SK-N-SH treated with all-trans-retinoic acid at 6 μM for 48 hours (cell line): ENCODE results near the gene SEZ6L2.

Source experiments
- ATAC-seq: fragments of 200-7000 bp; cut with Tn5 transposase; 3 replicates; pipeline ENCODE4 v1.9.1; 2020; ENCODE audit warnings: mild to moderate bottlenecking, moderate library complexity
- ARNTL ChIP-seq: fragments of 450-650 bp; formaldehyde crosslinking; IDR thresholded peaks from 2 replicates; pipeline ENCODE4 v1.5.0; 2020; ENCODE audit warnings: low read depth, mild to moderate bottlenecking, moderate library complexity, borderline replicate concordance
- CSDC2 ChIP-seq: fragments of 250-450 bp; sonication (Bioruptor Pico); IDR thresholded peaks from 2 replicates; pipeline ENCODE4 v1.5.0; 2020; ENCODE audit warnings: mild to moderate bottlenecking, moderate library complexity
- ESRRG ChIP-seq: fragments of 250-450 bp; sonication (Bioruptor Pico); IDR thresholded peaks from 2 replicates; pipeline ENCODE4 v1.6.1; 2021; ENCODE audit warnings: mild to moderate bottlenecking
- GLIS3 ChIP-seq: fragments of 250-450 bp; sonication (Bioruptor Pico); IDR thresholded peaks from 2 replicates; pipeline ENCODE4 v1.5.0; 2020; ENCODE audit warnings: mild to moderate bottlenecking, moderate library complexity
- ISL1 ChIP-seq: fragments of 250-450 bp; sonication (Bioruptor Pico); IDR thresholded peaks from 2 replicates; pipeline ENCODE4 v2.1.2; 2022; ENCODE audit warnings: mild to moderate bottlenecking, moderate library complexity
- OSR1 ChIP-seq: fragments of 250-450 bp; sonication (Bioruptor Pico); IDR thresholded peaks from 2 replicates; pipeline ENCODE4 v1.8.0; 2022; ENCODE audit warnings: moderate library complexity, mild to moderate bottlenecking, inconsistent platforms
- PATZ1 ChIP-seq: fragments of 250-450 bp; sonication (Bioruptor Pico); IDR thresholded peaks from 2 replicates; pipeline ENCODE4 v1.8.0; 2020; ENCODE audit warnings: mild to moderate bottlenecking, moderate library complexity, borderline replicate concordance
- PPARA ChIP-seq: fragments of 250-450 bp; sonication (Bioruptor Pico); IDR thresholded peaks from 2 replicates; pipeline ENCODE4 v1.5.0; 2020; ENCODE audit warnings: mild to moderate bottlenecking, borderline replicate concordance
- SNAI2 ChIP-seq: fragments of 250-450 bp; sonication (Bioruptor Pico); IDR thresholded peaks from 2 replicates; pipeline ENCODE4 v1.5.0; 2020; ENCODE audit warnings: mild to moderate bottlenecking, moderate library complexity
- TCF4 ChIP-seq: fragments of 250-450 bp; sonication (Bioruptor Pico); IDR thresholded peaks from 2 replicates; pipeline ENCODE4 v1.8.0; 2021; ENCODE audit warnings: mild to moderate bottlenecking, moderate library complexity, borderline replicate concordance
- TOX ChIP-seq: fragments of 250-450 bp; sonication (Bioruptor Pico); IDR thresholded peaks from 2 replicates; pipeline ENCODE4 v1.8.0; 2021; ENCODE audit warnings: mild to moderate bottlenecking, moderate library complexity, borderline replicate concordance
- TSHZ2 ChIP-seq: fragments of 250-450 bp; sonication (Bioruptor Pico); IDR thresholded peaks from 2 replicates; pipeline ENCODE4 v1.5.0; 2020; ENCODE audit warnings: mild to moderate bottlenecking, moderate library complexity
- ZC3H10 ChIP-seq: fragments of 250-450 bp; sonication (Bioruptor Pico); IDR thresholded peaks from 2 replicates; pipeline ENCODE4 v1.5.1; 2021; ENCODE audit warnings: mild to moderate bottlenecking, moderate library complexity
- ZFP3 ChIP-seq: fragments of 250-450 bp; sonication (Bioruptor Pico); IDR thresholded peaks from 2 replicates; pipeline ENCODE4 v1.5.0; 2020; ENCODE audit warnings: mild to moderate bottlenecking, moderate library complexity
- ZFP30 ChIP-seq: fragments of 450-650 bp; formaldehyde crosslinking; IDR thresholded peaks from 2 replicates; pipeline ENCODE4 v1.5.0; 2022; ENCODE audit warnings: mild to moderate bottlenecking, moderate library complexity
- ZNF565 ChIP-seq: fragments of 450-650 bp; formaldehyde crosslinking; conservative IDR thresholded peaks from 2 replicates; pipeline ENCODE4 v1.5.0; 2020; ENCODE audit warnings: low read depth, mild to moderate bottlenecking, moderate library complexity
- ZNF70 ChIP-seq: fragments of 450-650 bp; formaldehyde crosslinking; IDR thresholded peaks from 2 replicates; pipeline ENCODE4 v1.5.0; 2020; ENCODE audit warnings: mild to moderate bottlenecking, moderate library complexity
- ZNF8 ChIP-seq: fragments of 450-650 bp; formaldehyde crosslinking; IDR thresholded peaks from 2 replicates; pipeline ENCODE4 v1.5.0; 2020; ENCODE audit warnings: mild to moderate bottlenecking, moderate library complexity
- TF ChIP-seq, protein P1 (sequence below): fragments of 250-450 bp; sonication (Bioruptor Pico); IDR thresholded peaks from 2 replicates; pipeline ENCODE4 v1.5.1; 2021; ENCODE audit warnings: mild to moderate bottlenecking, moderate library complexity
- TF ChIP-seq, protein P2 (sequence below): fragments of 250-450 bp; sonication (Bioruptor Pico); IDR thresholded peaks from 2 replicates; pipeline ENCODE4 v1.5.1; 2020; ENCODE audit warnings: low read depth, mild to moderate bottlenecking, moderate library complexity

Gene SEZ6L2

DNA sequence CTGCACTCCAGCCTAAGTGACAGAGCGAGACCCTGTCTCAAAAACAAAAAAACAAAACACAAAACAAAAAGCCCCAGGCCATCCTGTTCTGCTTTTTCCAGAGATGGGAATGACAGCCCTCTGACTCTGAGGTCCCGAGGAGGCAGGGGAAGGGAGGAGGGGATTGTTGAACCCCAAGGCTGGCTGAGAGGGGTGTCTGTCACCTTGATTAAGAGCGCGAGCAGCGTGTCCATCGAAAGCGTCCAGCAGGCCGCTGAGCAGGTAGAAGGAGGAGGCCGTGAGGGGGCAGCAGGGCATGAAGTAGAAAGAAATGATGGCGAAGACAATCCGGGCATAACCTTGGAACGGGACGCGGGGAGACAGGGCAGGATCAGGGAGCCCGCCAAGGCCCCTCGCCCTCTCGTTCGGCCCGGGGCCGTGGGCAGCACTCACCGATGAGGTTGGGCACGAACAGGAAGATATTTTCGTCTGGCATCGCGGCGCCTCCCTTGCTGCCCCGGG is 36.9 kb downstream of the SEZ6L2 start:
- TF ChIP-seq ESRRG (CRISPR knock-in tag) = no peak
- no peak for TF ChIP-seq OSR1 (CRISPR knock-in tag)
- peak; percentile 48 for ATAC-seq

DNA sequence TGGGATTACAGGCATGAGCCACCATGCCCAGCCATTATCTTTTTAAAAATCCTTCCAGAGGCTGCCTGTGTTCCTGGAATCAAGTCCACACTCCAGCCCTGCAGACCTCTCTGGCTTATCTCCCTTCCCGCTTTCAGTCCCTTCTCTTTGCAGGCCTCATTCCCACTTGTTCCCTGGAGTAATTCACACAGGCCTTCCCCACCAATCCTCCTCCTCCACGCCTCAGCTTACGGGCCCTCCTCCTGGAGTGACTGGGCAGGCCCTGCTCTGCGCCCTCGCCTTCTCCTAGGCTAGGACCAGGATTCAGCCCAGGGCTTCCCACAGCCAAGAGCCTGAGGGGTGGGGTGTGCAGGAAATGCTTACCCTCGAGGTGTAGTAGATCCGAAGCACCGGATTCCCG is 39.1 kb downstream of the SEZ6L2 start:
- ATAC-seq = no peak
- TF ChIP-seq ISL1 (CRISPR knock-in tag) (no peak), ESRRG (CRISPR knock-in tag) (no peak), ZNF70 (no peak), PPARA (no peak)
- TF ChIP-seq, protein P1, sequence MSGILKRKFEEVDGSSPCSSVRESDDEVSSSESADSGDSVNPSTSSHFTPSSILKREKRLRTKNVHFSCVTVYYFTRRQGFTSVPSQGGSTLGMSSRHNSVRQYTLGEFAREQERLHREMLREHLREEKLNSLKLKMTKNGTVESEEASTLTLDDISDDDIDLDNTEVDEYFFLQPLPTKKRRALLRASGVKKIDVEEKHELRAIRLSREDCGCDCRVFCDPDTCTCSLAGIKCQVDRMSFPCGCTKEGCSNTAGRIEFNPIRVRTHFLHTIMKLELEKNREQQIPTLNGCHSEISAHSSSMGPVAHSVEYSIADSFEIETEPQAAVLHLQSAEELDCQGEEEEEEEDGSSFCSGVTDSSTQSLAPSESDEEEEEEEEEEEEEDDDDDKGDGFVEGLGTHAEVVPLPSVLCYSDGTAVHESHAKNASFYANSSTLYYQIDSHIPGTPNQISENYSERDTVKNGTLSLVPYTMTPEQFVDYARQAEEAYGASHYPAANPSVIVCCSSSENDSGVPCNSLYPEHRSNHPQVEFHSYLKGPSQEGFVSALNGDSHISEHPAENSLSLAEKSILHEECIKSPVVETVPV = no peak
- TF ChIP-seq, protein P2, sequence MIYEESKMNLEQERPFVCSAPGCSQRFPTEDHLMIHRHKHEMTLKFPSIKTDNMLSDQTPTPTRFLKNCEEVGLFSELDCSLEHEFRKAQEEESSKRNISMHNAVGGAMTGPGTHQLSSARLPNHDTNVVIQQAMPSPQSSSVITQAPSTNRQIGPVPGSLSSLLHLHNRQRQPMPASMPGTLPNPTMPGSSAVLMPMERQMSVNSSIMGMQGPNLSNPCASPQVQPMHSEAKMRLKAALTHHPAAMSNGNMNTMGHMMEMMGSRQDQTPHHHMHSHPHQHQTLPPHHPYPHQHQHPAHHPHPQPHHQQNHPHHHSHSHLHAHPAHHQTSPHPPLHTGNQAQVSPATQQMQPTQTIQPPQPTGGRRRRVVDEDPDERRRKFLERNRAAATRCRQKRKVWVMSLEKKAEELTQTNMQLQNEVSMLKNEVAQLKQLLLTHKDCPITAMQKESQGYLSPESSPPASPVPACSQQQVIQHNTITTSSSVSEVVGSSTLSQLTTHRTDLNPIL = no peak

DNA sequence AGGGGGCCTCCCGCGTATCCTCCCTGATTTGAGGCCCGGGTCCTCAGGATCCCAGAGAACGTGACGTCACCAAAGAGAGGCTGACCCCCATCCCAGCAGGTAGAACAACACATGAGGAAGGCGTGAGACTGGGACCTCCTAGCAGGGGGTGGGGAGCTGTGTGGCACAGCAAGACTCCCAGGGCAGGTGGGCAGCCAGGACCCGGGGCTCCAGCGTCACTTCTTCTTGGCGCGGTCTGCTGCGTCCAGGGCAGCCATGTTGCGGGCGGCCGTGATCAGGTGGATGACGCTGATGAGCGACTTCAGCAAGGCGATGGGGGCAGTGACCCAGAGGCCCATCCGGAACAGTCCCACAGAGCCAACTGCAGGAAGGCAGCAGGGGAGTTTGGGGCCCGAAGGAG is 40.4 kb downstream of the SEZ6L2 start:
- no peak for ATAC-seq
- no peak for TF ChIP-seq ESRRG (CRISPR knock-in tag)
- TF ChIP-seq SNAI2 (CRISPR knock-in tag) = no peak
- no peak for TF ChIP-seq TCF4 (CRISPR knock-in tag)
- no peak for TF ChIP-seq CSDC2 (CRISPR knock-in tag)
- no peak for TF ChIP-seq ZC3H10 (CRISPR knock-in tag)
- no peak for TF ChIP-seq ZNF70

GRCh38 chr16:29858149-29858849 is 41.1 kb downstream of the SEZ6L2 start:
- TF ChIP-seq SNAI2 (CRISPR knock-in tag) (no peak), OSR1 (CRISPR knock-in tag) (no peak), ZNF565 (no peak), PATZ1 (CRISPR knock-in tag) (no peak), ZNF8 (CRISPR knock-in tag) (no peak), TOX (CRISPR knock-in tag) (no peak), ZFP3 (CRISPR knock-in tag) (no peak), ZFP30 (CRISPR knock-in tag) (no peak), CSDC2 (CRISPR knock-in tag) (no peak), PPARA (no peak)
- TF ChIP-seq, protein P2 = no peak
- TF ChIP-seq, protein P1 = no peak
- ATAC-seq = no peak

DNA sequence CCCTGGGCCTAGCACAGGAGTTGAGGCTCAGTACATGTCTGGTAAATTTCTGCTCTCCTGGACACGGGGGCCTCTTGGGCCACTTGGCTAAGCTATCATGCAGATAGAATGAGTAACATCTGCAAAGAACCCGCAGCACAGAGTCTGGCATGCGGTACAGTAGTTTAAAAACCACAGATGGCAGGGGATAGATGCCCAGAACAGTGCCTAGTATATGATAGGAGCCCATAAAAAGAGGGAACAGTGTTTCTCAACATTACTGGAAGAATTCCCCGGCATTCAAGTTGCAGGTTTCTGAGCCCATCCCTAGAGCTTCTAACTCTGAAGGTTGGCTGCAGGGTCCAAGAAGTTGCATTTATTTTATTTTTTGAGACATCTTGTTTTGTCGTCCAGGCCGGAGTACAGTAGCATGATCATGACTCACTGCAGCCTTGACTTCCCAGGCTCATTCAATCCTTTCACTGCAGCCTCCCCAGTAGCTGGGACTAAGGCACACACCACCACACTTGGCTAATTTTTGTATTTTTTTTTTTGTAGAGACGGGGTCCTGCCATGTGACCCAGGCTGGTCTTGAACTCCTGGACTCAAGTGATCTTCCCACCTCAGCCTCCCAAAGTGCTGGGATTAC is 42.1 kb downstream of the SEZ6L2 start:
- peak; percentile 19 for ATAC-seq
- TF ChIP-seq GLIS3 (CRISPR knock-in tag) (no peak), ZNF70 (no peak), ESRRG (CRISPR knock-in tag) (no peak), ARNTL (CRISPR knock-in tag) (no peak), PPARA (no peak), TOX (CRISPR knock-in tag) (no peak), TSHZ2 (no peak), CSDC2 (CRISPR knock-in tag) (no peak)
- TF ChIP-seq, protein P1 = no peak
